NCI-H2107 treated with DMSO at 0.1 percent for 48 hours (cell line): ENCODE results near the gene CD44.

Experiments
- DNase-seq: peaks from one replicate; lab custom pipeline; 2025; ENCODE audit not compliant: unreplicated experiment; lab: John Stamatoyannopoulos, UW

Gene CD44

GRCh38 chr11:35250621-35251020, 111.7 kb downstream of the CD44 start:
- DNase-seq, result no peak

GRCh38 chr11:35253237-35253636, 114.3 kb downstream of the CD44 start:
- DNase-seq, result no peak

GRCh38 chr11:35255514-35255913, 116.5 kb downstream of the CD44 start:
- no peak for DNase-seq

- no peak for DNase-seq
Measured at GRCh38 chr11:35256296-35256695, 117.3 kb downstream of the CD44 start.

- DNase-seq, result no peak
Measured at GRCh38 chr11:35257281-35257680, 118.3 kb downstream of the CD44 start.

- no peak for DNase-seq
Measured at GRCh38 chr11:35259529-35259928, 120.6 kb downstream of the CD44 start.

GRCh38 chr11:35260342-35260985, 121.5 kb downstream of the CD44 start:
- DNase-seq, result no peak

- DNase-seq, result no peak
Measured at GRCh38 chr11:35261197-35261596, 122.2 kb downstream of the CD44 start.

- no peak for DNase-seq
Measured at GRCh38 chr11:35262056-35262455, 123.1 kb downstream of the CD44 start.

GRCh38 chr11:35262735-35263134, 123.8 kb downstream of the CD44 start:
- no peak for DNase-seq

- DNase-seq, result no peak
Measured at GRCh38 chr11:35265755-35266454, 126.9 kb downstream of the CD44 start.

- DNase-seq, result no peak
Measured at GRCh38 chr11:35267504-35267903, 128.5 kb downstream of the CD44 start.

- DNase-seq, result no peak
Measured at GRCh38 chr11:35270342-35270741, 131.4 kb downstream of the CD44 start.

GRCh38 chr11:35271031-35271430, 132.1 kb downstream of the CD44 start:
- DNase-seq, result no peak

- no peak for DNase-seq
Measured at GRCh38 chr11:35272391-35272902, 133.5 kb downstream of the CD44 start.

GRCh38 chr11:35274909-35275785, 136.2 kb downstream of the CD44 start:
- DNase-seq, result no peak

GRCh38 chr11:35275786-35276170, 136.8 kb downstream of the CD44 start:
- DNase-seq, result no peak

GRCh38 chr11:35276396-35277145, 137.6 kb downstream of the CD44 start:
- no peak for DNase-seq

- no peak for DNase-seq
Measured at GRCh38 chr11:35277827-35278226, 138.9 kb downstream of the CD44 start.

- DNase-seq, result no peak
Measured at GRCh38 chr11:35280727-35281126, 141.8 kb downstream of the CD44 start.

- no peak for DNase-seq
Measured at GRCh38 chr11:35281169-35281688, 142.3 kb downstream of the CD44 start.
